LNCaP clone FGC (cell line): ENCODE results near the gene AMBRA1.
A peak's percentile ranks its signal among the peaks of the same experiment; 100 is the strongest.
"Not testable (repeated sequence)": the region's sequence is repeated elsewhere in the genome, so short reads cannot be mapped to it uniquely, and the experiment has no call there.

Experiments
- DNase-seq: peaks from one replicate; pipeline ENCODE4 v3.0.0-alpha.2; 2011; ENCODE audit warnings: low read depth
- H3K4me3 ChIP-seq: 2 replicates; pipeline ENCODE4 v1.5.1; 2011; ENCODE audit warnings: mild to moderate bottlenecking, low read depth, low read length, control low read depth
- TF ChIP-seq, protein P1 (sequence below): IDR thresholded peaks from 2 replicates; pipeline ENCODE4 v1.5.1; 2012; ENCODE audit warnings: mild to moderate bottlenecking; ENCODE audit not compliant: control insufficient read depth, insufficient read depth; ENCODE audit errors: extremely low read depth

The AMBRA1 gene

DNA sequence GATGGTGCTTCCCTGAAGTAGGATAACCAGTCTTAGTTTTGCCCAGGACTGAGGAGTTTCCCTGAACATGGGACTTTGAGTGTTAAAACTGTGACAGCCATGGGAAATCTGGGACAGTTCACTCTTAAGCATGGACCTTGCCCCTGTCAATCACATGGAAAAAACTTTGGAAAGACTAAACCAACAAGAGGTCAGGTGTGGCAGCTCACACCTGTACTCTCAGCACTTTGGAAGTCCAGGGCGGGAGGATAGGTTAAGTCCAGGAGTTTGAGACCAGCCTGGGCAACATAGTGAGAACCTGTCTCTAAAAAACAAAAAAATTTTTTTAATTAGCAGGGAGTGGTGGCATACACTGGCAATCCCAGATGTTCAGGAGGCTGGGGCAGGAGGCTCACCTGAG, 3.3 kb upstream of the AMBRA1 start:
- TF ChIP-seq, protein P1, sequence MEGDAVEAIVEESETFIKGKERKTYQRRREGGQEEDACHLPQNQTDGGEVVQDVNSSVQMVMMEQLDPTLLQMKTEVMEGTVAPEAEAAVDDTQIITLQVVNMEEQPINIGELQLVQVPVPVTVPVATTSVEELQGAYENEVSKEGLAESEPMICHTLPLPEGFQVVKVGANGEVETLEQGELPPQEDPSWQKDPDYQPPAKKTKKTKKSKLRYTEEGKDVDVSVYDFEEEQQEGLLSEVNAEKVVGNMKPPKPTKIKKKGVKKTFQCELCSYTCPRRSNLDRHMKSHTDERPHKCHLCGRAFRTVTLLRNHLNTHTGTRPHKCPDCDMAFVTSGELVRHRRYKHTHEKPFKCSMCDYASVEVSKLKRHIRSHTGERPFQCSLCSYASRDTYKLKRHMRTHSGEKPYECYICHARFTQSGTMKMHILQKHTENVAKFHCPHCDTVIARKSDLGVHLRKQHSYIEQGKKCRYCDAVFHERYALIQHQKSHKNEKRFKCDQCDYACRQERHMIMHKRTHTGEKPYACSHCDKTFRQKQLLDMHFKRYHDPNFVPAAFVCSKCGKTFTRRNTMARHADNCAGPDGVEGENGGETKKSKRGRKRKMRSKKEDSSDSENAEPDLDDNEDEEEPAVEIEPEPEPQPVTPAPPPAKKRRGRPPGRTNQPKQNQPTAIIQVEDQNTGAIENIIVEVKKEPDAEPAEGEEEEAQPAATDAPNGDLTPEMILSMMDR: no peak
- DNase-seq: no peak

DNA sequence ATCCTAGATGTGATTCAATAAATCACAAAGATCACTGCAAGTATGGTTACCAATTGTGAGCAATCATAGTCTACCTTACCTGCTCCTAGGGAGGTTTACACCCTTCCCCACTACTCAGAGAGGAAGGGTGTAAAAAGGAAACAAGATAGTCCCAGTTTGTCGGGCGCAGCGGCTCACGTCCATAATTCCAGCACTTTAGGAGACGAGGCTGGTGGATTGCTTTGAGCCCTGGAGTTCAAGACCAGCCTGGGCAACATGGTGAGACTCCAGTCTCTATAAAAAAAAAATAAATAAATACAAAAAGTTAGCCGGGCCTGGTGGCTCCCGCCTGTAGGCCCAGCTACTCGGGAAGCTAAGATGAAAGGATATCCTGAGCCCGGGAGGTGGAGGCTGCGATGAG, 962 bp upstream of the AMBRA1 start:
- DNase-seq: no peak
- TF ChIP-seq, protein P1: no peak
- H3K4me3 ChIP-seq: no peak overlapping the region

More for the DNA sequence above, 3.3 kb upstream of the AMBRA1 start:
- no peak overlapping the region for H3K4me3 ChIP-seq

DNA sequence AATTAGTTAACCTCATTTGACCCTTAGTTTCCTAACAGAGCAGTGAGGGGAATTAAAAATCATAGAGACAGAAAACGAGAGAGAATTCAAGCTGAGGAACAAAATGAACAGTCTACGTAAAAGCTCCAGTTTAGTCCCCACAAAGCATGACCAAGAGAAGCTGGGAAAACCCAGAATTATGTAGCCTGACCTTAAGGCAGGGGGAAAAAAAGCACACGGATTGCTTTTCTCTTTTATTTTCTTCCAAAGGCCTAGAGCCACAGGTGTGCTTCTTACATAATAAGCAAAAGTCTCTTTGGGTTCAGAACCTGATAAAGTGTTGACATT, 514 bp upstream of the AMBRA1 start:
- TF ChIP-seq, protein P1: no peak
- peak overlapping the region; percentile 99 for H3K4me3 ChIP-seq
- no peak for DNase-seq

DNA sequence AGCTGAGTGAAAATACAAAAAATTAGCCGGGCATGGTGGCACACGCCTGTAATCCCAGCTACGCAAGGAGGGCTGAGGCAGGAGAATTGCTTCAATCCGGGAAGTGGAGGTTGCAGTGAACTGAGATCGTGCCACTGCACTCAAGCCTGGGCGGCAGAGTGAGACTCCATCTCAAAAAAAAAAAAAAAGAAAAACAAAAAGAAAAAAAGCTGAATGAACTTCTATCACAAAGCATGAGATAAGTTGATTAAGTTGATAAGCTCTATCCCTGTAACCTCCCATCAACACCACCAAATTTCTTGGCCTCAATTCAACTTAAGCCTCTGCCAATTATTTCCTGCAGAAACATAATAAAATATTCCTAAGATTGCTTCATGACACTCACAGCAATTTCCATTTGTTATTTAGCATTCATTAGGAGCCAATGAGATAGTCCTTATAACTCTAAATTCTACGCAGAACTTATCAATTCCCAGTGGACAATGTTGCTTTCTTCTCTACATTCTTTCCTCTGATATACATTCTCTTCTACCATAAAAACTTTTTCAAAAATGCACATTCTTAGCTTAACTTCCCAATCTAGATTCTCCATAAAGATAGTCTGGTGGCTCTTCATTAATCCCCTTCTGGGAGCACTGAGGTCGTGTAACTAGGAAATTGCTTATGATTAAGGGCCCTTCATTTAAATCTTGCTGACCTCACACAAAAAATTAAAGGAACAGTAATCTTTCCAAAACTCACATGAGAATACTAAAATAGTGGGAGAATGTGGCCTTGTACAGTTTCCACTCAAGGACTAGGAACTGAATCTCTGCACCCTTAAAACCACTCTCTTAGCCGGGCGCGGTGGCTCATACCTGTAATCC, 2.9 kb downstream of the AMBRA1 start:
- peak; percentile 39 for DNase-seq
- H3K4me3 ChIP-seq: peak overlapping the region; percentile 6; the same call in 1 of the 2 replicates
- TF ChIP-seq, protein P1: no peak

DNA sequence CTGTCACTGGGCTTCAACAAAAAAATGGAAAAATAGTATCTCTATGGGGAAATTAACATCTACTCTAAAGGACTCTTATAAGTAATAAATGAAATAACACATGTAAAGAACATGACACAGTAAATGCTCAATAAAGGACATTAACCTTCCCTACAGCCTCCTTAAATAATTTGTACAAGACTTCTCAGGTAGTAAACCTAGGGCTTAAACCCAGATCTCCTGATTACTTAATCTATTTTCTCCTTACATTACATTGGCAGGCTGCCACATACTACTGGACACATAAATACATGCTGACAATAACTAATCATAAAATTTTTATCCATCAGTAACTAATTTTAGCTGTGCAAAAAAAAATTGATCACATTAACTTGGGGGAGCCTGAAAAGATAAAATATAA, 4.9 kb downstream of the AMBRA1 start:
- DNase-seq: no peak
- TF ChIP-seq, protein P1: no peak
- H3K4me3 ChIP-seq: no peak overlapping the region

DNA sequence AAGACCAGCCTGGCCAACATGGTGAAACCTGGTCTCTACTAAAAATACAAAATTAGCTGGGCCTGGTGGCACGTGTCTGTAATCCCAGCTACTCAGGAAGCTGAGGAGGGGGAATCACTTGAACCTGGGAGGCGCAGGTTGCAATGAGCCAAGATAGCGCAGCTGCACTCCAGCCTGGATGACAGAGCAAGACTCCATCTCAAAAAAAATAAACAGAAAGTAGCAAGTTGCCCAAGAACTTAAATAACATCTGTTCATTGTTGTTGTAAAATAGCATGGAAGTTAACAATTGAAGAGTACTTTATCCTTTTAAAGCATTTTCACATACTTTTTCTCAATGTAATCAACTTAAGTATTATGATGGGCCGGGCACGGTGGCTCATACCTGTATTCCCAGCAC, 5.7 kb downstream of the AMBRA1 start:
- no peak for DNase-seq
- TF ChIP-seq, protein P1: no peak
- H3K4me3 ChIP-seq: no peak overlapping the region

DNA sequence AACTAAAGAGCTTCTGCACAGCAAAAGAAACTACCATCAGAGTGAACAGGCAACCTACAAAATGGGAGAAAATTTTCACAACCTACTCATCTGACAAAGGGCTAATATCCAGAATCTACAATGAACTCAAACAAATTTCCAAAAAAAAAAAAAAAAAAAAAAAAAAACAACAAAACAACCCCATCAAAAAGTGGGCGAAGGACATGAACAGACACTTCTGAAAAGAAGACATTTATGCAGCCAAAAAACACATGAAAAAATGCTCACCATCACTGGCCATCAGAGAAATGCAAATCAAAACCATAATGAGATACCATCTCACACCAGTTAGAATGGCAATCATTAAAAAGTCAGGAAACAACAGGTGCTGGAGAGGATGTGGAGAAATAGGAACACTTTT, 10.3 kb downstream of the AMBRA1 start:
- not testable (repeated sequence) for DNase-seq, H3K4me3 ChIP-seq
